Measurements from ENCODE around the gene TOR4A.

Gene TOR4A

DNA sequence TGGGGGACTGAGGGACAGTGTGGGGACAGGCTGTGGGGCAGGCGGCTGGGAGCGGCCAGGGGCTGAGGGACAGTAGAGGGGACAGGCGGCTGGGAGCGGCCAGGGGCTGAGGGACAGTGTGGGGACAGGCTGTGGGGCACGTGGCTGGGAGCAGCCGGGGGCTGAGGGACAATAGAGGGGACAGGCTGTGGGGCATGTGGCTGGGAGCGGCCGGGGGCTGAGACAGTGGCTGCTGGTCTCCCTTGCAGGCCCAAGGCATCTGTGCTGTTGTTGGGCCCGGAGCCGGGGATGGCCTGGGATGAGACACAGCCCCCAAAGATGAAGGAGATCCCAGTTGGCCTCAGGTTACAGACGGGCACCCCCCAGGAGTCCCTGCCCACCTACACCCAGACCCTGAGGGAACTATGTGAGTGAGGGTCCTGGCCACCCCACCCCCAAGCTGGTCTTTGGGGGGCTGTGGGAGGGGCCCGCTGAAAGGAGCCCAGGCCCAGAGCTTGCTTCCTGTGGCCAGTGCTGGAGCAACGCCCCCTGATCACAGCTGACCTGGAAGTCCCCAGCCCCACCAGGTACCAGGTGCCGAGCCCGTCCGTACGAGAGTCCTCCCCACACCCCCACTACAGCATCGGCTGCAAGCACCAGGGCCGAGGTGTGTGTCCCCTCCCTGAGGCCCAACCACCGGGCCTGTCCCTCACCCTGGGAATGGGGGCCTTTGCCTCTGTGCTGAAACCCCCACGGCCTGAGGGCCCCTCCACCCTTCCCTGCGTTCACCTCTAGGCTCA, 25.8 kb upstream of the TOR4A start:
- DNase-seq (ENCODE audit: low read depth, low spot score): no peak

DNA sequence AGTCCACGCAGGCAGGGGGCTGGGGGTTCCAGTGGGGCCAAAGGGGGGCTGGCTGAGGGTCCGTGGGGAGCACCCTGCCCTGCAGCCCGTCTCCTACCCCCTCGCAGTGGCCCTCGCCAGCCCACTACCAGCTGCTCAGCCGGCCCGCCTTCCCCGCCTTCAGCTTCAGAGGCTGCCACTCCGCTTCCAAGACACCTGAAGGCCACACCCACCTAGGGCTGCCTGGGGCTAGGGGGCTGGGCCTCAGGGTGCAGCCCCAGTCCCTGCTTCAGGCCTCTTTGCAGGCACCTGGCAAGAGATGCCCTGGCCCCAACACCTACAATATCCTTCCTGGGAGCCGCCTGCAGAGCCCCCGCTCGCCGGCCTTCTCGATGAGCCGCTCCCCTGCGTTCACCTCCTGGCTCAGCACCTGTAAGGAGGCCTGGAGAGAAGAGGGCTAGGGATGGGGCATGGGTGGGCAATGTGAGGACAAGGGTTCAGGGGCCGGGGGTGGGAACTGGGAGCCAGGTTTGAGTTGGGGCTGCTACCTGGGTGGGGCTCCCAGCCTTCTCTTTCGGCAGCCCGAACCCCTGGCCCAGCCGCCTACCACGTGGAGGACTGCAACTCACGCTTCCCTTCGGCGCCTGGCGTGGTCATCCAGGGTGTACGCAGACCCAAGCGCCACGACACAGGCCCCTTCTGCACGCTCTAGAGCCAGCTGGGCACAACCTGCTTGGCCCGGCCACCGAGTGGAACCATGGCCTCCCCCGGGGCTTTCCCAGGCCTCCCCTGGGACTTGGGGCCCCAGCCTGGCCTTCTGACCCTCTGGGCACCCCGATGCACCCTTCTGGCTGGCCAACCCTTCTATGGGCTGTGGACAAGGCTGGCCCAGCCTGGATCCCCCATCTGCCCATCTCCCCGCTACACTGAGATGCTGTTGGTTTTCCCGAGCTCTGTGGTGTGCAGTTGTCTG, 24.7 kb upstream of the TOR4A start:
- DNase-seq (ENCODE audit: low read depth, low spot score): no peak

DNA sequence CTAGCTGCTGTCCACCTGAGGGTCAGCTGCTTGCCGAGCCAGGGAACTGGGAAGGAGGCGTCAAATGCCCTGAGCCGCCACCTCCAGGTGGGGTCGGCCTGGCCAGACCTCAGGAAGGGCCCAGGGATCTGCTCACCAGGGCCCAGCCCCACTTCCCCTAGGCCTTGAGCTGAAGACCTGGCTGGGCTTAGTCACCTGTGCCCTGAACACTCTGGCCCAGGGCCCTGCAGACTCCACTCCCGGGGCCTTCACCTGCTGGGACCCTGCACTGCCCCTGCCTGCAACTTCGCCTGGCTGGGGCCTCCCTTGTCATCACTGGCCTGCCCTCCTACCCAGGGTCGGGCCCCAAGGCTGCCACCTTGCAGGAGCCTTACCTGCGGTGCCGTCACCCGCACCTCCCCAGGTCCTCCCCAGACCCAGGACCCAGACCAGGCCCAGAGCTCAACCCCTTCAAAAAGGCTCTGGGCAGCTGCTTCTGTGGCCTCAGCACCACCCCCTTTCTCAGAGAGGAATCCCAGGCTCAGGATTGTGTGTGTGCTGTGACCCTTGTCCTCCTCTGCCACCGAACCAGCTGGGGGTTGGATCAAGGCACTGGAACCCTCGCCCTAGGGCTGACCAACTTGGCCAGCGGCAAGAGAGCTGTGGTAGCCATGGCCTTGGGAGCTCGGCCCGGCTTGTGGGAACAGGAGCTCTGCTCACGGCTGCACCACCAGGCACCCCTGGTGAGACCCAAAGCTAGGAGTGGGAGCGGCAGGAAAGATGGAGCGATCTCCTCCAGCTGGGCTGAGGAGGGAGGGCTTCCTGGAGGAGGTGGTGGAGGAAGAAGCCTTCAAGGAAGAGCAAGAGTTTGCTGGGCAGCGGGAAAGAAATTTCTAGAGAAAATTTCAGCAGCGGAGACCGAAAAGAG, 23.6 kb upstream of the TOR4A start:
- peak; percentile 31 for DNase-seq (ENCODE audit: low read depth, low spot score)

DNA sequence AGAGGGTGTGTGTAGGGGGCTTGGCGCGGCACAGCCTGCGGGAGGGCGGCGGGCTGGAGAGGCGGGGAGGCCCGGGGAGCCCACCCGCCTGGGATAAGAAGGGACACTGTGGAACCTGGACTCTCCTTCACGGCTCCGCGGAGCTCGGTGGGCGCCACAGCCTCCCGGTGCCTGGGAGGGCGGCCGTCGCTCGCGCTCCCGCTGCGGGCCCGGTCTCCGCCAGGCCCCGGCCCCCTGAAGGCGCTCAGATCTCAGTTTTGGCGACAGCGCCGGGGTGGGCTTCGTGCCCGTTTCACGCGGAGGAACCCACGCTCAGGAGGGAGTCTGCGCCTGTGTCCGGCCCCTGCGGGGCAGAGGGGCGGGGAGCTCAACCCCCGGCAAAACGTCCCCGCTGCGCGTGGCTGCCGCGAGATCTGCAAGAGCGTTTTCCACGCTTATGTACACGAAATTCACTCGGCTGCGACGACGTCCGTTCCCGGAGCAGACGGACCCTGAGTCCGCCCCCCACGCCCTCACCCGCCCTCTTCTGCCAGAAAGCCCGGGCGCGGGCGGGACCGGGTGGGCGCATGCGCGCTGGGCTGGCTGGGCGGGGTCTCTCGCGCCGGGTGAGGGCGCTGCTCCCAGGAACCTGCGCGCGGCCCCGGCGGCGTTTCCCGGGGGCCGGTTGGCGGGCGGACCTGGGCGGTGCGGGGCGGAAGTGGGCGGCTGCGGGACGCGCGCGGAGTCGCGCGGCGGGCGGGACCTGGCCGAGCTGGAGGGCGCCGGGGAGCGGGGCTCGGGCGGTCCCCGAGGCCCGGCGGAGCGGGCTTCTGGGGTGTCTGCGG, 22.7 kb upstream of the TOR4A start, which contains the start of gene NELFB:
Gene NELFB (plus strand): TSS at position 704 of the 824 bp plus-strand sequence.
- peak; percentile 96 for DNase-seq (ENCODE audit: low read depth, low spot score)

GRCh38 chr9:137255448-137256114, 21.9 kb upstream of the TOR4A start:
- DNase-seq (ENCODE audit: low read depth, low spot score): no peak

DNA sequence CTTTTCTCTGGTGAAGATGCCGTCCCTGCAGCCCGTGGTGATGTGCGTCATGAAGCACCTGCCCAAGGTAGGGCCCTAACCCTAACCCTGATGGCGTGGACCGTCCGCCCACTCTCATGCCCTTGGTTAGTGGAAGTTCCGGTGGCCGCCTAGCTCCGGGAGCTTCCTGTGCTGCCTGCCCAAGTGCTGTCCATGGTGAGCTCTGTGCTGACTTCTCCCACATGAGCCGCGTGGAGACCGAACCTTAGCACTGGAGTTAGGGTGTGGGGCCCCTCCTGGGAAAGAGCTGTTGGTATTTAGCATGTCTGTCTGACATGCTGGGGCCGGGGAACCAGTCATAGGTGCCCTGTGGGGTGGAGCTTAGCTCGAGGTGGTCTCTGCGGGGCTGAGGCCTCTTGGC, 21.2 kb upstream of the TOR4A start:
- no peak for DNase-seq (ENCODE audit: low read depth, low spot score)

DNA sequence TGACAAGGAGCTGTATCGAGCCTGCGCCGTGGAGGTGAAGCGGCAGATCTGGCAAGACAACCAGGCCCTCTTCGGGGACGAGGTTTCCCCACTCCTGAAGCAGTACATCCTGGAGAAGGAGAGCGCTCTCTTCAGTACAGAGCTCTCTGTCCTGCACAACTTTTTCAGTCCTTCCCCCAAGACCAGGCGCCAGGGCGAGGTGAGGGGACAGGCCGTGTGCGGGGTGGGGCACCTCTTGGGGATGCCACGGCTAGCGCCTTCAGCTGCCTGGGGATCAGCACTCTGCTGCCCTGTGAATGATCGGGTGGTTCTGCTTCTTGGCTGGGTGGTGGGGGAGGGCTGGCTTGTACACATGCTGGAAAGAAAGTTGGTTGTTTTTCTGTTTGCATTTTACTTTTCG, 20.7 kb upstream of the TOR4A start:
- no peak for DNase-seq (ENCODE audit: low read depth, low spot score)

DNA sequence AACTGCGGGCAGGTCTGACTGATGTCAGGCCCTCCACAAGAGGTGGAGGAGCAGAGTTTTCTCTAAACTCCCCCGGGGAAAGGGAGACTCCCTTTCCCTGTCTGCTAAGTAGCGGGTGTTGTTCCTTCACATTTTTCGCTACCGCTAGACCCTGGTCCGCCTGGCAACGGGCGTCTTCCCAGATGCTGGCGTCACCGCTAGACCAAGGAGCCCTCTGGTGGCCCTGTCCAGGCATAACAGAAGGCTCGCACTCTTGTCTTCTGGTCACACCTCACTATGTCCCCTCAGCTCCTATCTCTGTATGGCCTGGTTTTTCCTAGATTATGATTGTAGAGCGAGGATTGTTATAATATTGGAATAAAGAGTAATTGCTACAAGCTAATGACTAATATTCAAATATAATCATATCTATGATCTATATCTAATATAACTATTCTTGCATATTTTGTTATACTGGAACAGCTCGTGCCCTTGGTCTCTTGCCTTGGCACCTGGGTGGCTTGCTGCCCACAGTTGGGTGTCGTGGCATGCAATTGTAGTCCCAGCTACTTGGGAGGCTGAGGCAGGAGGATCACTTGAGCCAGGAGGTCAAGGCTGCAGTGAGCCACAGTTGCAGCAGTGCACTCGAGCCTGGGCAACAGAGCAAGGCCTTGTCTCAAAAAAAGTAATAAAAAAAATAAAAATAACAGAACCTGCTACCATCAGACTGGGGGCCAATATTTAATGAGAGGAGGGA, 15.2 kb upstream of the TOR4A start:
- DNase-seq (ENCODE audit: low read depth, low spot score): peak; percentile 70

DNA sequence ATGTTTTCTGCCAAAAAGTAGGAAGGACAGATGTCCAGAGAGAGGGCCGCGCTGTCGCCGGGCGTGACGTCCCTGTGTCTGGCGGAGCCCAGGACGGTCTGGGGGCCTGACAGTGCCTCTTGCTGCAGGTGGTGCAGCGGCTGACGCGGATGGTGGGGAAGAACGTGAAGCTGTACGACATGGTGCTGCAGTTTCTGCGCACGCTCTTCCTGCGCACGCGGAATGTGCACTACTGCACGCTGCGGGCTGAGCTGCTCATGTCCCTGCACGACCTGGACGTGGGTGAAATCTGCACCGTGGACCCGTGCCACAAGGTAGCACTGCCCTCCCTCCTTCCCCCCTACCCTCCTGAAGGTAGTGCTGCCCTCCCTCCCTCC, 14.6 kb upstream of the TOR4A start:
- no peak for DNase-seq (ENCODE audit: low read depth, low spot score)

- DNase-seq (ENCODE audit: low read depth, low spot score): no peak
Measured at GRCh38 chr9:137263506-137263905, 14.0 kb upstream of the TOR4A start.

GRCh38 chr9:137264067-137264466, 13.5 kb upstream of the TOR4A start:
- DNase-seq (ENCODE audit: low read depth, low spot score): no peak

- no peak for DNase-seq (ENCODE audit: low read depth, low spot score)
Measured at GRCh38 chr9:137265496-137266161, 11.9 kb upstream of the TOR4A start.

GRCh38 chr9:137266162-137266527, 11.4 kb upstream of the TOR4A start:
- no peak for DNase-seq (ENCODE audit: low read depth, low spot score)

GRCh38 chr9:137266585-137267453, 10.7 kb upstream of the TOR4A start:
- DNase-seq (ENCODE audit: low read depth, low spot score): no peak

DNA sequence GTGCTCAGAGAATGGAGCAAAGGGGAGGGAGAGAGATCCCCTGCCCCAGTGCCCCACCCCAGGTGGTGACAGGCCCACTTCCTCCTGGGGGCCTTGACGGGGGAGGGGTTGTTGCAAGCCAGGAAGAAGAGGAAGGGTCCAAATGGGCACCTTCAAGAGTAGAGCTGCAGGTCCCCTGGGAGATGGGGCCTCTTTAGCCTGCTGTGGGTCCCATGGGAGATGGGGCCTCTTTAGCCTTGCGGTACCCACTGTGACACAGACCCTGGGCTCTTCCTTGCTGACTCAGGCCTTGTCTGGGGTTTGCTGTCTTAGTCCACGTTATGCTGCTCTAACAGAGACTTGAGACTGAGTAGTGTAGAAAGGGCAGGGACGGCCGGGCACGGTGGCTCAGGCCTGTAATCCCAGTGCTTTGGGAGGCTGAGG, 9.6 kb upstream of the TOR4A start:
- DNase-seq (ENCODE audit: low read depth, low spot score): no peak

DNA sequence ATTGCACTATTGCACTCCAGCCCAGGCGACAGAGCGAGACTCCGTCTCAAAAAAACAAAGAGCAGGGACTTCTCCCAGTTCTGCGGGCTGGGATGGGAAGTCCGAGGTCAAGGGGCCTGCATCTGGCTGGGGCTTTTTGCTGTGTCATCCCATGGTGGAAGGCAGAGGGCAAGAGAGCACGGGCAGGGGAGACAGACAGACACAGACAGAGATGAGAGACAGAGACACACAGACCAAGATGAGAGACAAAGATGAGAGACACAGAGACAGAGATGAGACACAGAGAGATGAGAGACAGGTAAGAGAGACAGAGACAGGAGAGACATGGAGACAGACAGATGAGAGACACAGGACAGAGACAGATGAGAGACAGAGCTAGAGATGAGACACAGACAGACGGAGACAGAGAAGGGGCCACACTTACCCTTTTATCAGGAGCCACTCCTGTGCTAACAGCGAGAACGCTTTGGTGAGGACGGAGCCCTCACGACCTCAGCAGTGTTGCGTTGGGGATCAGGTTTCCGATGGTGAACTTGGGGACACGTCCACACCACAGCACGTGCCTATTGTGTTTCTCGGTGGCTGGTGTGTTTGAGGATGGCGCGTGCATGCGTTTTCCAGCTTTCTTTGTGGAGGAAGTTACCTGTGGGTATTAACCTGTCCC, 8.9 kb upstream of the TOR4A start:
- DNase-seq (ENCODE audit: low read depth, low spot score): no peak

DNA sequence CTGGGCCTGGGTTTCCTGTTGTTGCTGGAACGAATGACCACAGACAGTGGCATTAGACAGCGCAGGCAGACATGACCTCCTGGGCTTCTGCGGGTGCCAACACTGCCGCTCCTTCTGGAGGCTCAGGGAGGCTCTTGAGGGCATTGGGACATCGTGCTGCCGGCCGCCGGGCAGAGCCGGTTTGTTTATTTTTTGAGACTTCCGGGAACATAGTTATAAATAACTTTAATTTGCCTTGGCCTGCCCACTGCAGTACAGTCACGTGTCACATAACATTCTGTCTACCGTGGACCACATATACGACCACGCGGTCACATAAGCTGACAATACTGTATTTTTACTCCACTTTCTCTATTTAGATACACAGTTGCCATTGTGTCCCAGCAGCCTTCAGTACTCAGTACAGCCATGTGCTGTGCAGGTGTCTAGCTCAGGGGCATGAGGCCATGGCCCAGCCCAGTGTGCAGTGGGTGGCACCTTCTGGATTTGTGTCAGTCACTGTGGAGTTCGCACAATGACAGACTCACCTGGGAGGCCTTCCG, 8.2 kb upstream of the TOR4A start:
- no peak for DNase-seq (ENCODE audit: low read depth, low spot score)
